NCI-H748 (cell line): ENCODE measurements around the gene FOXN1.
"Not testable (repeated sequence)": the region's sequence is repeated elsewhere in the genome, so short reads cannot be mapped to it uniquely, and the experiment has no call there.

Experiments used
- DNase-seq: peaks from one replicate; lab custom pipeline; 2025; ENCODE audit not compliant: unreplicated experiment; lab: John Stamatoyannopoulos, UW

The FOXN1 gene, protein sequence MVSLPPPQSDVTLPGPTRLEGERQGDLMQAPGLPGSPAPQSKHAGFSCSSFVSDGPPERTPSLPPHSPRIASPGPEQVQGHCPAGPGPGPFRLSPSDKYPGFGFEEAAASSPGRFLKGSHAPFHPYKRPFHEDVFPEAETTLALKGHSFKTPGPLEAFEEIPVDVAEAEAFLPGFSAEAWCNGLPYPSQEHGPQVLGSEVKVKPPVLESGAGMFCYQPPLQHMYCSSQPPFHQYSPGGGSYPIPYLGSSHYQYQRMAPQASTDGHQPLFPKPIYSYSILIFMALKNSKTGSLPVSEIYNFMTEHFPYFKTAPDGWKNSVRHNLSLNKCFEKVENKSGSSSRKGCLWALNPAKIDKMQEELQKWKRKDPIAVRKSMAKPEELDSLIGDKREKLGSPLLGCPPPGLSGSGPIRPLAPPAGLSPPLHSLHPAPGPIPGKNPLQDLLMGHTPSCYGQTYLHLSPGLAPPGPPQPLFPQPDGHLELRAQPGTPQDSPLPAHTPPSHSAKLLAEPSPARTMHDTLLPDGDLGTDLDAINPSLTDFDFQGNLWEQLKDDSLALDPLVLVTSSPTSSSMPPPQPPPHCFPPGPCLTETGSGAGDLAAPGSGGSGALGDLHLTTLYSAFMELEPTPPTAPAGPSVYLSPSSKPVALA

GRCh38 chr17:28505986-28506665 is at the start of gene FOXN1:
Gene FOXN1, plus strand, starts transcription at chr17:28506348. Its CDS starts 17,622 bp downstream, at chr17:28523970.
- DNase-seq = no peak

GRCh38 chr17:28457890-28458289 is 48.3 kb upstream of the FOXN1 start:
- DNase-seq = no peak

- not testable (repeated sequence) for DNase-seq
Measured at GRCh38 chr17:28458881-28459280, 47.3 kb upstream of the FOXN1 start.

GRCh38 chr17:28460901-28461300 is 45.2 kb upstream of the FOXN1 start:
- no peak for DNase-seq

DNA sequence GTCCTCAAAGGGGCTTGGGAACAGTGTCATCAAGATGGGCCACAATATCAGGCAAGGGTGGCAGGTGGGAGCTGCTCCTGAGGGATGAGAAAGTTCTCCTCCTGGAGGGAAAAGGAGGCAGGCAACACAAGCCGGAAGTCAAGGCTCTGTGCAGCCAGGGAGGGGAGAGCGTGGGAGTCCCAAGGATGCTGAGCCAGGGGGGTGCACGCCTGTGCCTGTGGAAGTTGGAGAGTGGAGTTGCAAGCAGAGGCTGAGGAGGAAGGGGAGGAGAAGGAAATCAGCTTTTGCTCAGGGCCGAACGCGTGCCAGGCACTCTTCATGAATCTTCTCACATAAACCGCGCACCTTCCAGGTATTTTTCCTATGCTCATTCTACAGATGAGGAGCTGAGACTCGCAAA is 40.1 kb upstream of the FOXN1 start:
- DNase-seq = no peak

- DNase-seq = no peak
Measured at GRCh38 chr17:28466521-28467048, 39.6 kb upstream of the FOXN1 start.

GRCh38 chr17:28467456-28468025 is 38.6 kb upstream of the FOXN1 start:
- DNase-seq = no peak

DNA sequence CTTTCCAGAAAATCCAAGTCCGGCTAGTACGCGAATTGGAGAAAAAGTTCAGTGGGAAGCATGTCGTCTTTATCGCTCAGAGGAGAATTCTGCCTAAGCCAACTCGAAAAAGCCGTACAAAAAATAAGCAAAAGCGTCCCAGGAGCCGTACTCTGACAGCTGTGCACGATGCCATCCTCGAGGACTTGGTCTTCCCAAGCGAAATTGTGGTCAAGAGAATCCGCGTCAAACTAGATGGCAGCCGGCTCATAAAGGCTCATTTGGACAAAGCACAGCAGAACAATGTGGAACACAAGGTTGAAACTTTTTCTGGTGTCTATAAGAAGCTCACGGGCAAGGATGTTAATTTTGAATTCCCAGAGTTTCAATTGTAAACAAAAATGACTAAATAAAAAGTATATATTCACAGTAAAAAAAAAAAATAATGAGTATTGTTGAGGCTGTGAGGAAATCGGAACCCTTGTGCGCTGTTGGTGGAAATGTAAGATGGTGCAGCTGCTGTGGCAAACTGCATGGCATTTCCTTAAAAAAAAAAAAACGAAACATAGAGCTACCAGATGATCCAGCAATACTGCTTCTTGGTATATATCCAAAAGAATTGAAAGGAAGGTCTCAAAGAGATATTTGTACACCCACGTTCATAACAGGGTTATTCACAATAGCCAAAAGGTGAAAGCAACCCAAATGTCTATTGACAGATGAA is 38.0 kb upstream of the FOXN1 start:
- not testable (repeated sequence) for DNase-seq

- DNase-seq = no peak
Measured at GRCh38 chr17:28468781-28469180, 37.4 kb upstream of the FOXN1 start.

DNA sequence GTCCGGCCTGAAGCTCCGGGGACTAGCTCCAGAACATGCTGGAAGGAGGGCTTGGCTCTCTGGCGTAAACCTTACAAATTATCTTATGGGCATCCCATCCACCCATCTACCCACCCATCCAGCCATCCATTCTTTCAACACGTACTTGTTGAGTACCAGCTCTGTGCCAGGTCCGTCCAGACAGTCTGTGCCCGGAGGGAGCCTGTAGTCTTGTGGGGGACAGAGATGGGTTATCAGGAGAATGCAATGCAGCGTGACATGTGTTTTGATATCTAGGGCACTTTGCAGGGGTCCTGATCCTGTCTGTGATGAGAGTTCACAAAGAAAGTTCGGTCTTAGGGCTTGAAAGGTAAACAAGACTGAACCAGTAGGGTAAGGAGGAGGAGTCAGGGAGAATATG is 36.8 kb upstream of the FOXN1 start:
- DNase-seq = no peak

DNA sequence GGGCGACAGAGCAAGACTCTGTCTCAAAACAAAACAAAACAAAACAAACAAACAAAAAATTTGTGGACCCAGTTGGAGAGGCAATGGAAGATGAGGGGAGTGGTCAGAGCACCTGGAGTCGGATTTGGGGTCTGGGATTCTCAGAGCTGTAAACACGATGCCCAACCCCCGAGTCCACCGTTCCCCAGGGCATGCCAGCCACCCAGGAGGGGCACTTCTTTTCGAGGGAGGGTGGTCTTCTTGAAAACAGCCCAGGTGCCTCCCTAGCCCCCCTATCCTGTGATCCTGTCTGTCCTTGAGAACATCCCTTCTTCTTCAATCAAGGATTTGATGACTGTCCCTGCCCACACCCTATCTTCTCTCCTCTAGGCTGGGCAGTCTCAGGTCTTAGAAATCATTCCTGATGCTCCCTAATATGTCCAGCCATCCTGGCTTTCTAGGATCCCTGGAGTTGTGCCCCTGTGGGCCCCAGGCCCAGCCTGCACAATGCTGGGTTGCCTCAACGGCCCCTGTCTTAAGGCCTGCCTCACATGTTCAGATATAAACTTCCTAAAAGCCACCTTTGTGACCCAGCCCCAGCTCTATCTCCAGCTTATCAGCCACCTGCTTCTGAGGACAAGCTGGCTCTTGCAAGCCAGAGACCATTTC is 35.8 kb upstream of the FOXN1 start:
- DNase-seq = no peak

DNA sequence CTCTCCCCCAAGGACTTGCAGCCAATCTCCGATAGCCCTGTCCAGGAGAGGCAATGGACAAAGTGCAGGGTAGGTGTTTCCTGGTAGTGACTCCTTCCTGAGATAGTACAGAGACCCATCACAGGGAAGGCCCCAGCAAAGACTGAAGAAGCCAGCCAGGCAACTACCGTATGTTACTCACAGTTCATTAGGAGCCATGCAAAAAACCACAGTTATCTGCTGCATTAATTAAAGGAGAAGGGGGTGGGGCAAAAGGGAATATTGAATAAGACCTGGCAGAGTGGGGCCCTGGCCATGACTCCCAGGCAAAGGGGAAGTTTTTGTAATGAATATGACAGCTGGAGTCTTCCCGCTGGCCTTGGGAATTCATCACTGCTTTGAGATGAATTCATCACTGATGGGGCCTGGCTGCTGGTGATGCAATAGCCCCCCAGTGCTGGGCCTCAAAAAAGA is 35.2 kb upstream of the FOXN1 start:
- DNase-seq = no peak

GRCh38 chr17:28471531-28472342 is 34.4 kb upstream of the FOXN1 start:
- no peak for DNase-seq

DNA sequence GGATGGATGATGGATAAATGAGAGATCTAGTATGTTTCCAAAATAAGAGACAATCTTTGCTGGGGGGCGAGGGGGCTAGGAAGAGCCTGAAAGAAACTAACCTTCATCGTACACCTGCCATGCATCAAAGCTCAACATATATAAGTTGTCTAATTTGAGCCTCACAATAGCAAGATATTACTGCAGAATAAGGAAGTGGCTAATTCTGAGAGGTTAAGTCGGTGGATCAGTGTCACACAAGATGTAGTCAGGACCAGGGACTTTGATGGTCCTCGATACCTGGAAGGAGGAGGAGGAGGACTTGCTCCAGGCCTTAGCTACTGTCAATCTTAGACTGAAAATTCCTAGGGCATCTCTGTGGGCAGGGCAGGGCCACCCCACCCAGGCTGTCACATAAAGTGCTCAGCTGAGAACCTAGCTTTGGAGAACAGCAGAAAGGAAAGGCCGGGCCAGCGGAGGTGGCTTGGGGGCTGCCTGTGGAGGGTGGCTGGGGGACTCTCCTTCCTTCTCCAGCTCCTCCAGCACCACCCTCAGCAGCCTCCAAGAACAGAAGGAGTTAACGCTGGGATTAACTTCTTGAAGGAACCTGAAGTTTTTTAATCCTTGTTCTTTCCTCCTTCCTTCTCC is 33.2 kb upstream of the FOXN1 start:
- no peak for DNase-seq

DNA sequence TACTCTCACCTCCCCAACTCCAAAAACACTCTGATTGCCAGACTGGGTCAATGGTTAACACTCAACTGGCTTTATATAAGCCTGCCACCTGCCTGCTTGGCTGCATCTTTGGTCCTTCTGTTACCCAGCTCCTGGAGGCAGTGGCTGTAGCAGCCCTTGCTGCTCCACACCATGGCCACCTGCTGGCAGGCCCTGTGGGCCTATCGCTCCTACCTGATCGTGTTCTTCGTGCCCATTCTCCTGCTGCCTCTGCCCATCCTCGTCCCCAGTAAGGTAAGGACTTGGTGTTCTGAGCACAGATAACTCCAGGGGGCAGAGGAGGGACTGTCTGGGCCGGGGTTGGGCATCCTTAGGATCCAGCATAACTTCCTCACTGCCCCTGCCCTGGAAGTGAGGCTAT is 32.6 kb upstream of the FOXN1 start, which contains the start of gene SLC13A2:
SLC13A2 (plus strand) TSS at position 103 of the 400 bp plus-strand sequence; CDS start at position 172, 69 bp downstream.
- DNase-seq = no peak

GRCh38 chr17:28474111-28474531 is 32.0 kb upstream of the FOXN1 start:
- DNase-seq = no peak

- no peak for DNase-seq
Measured at GRCh38 chr17:28475151-28475900, 30.8 kb upstream of the FOXN1 start.
